K562 (cell line): ENCODE data around the gene BNIP2. TPM values are rescaled to one million over a fixed set of nuclear protein-coding genes. Genes with fewer than 3 reads are reported as not detected.

Experiments
- ATAC-seq: fragments of 200-7000 bp; cut with Tn5 transposase; 3 replicates; pipeline ENCODE4 v1.9.1; 2020; ENCODE audit warnings: moderate library complexity
- BruUV-seq: library from RNA; stranded (reverse); fragments of 400-500 nt; replicated peaks from 2 replicates; lab custom pipeline; 2021; lab: Mats Ljungman, UMichigan
- CTCF ChIA-PET: fragments of 300-600 bp; formaldehyde crosslinking; extraction: SDS; loops from one replicate; lab custom pipeline; 2021; ENCODE audit warnings: low intra/inter-chr PET ratio; lab: Yijun Ruan, JAX
- POLR2A ChIA-PET: fragments of 300-600, 350-650 bp; sonication (Branson Sonifier 250); formaldehyde crosslinking; extraction: SDS; loops from one replicate; lab custom pipeline; 2021; ENCODE audit warnings: antibody characterized with exemption, inconsistent platforms; lab: Yijun Ruan, JAX
- DNase-seq, 4 experiments: peaks; one replicate each; pipeline versions ENCODE4 v3.0.0 to v3.0.0-alpha.2; 2011 to 2018; ENCODE audit warnings: low spot score in 3 of 4, mixed read lengths in 3 of 4; ENCODE audit errors: extremely low read depth in 1 of 4
- FAIRE-seq: peaks from 2 replicates; lab custom pipeline; 2011; peaks lifted over from hg19 to GRCh38; lab: Jason Lieb, UNC
- H2AFZ ChIP-seq: 2 replicates; pipeline ENCODE4 v1.6.0; 2011; ENCODE audit warnings: low read depth, low read length, control low read depth, inconsistent platforms
- H3K27ac ChIP-seq: fragments of 200-600 bp; 3 replicates; pipeline ENCODE4 v1.8.0; 2011; ENCODE audit warnings: low read depth, mild to moderate bottlenecking, control low read depth, inconsistent platforms, low read length, moderate library complexity, mixed read lengths; ENCODE audit errors: extremely low read depth
- H3K27me3 ChIP-seq, 2 experiments: fragments of 300-600 bp in 1 of 2; 2 replicates in 1 of 2; 3 replicates in 1 of 2; pipeline versions ENCODE4 v1.6.0 to v1.8.0; 2011; ENCODE audit warnings: inconsistent platforms in 2 of 2, low read length in 2 of 2, mild to moderate bottlenecking in 1 of 2, mixed read lengths in 1 of 2, moderate library complexity in 1 of 2; ENCODE audit not compliant: control insufficient read depth in 2 of 2, insufficient read depth in 2 of 2
- H3K36me3 ChIP-seq: fragments of 300-600 bp; 3 replicates; pipeline ENCODE4 v1.8.0; 2011; ENCODE audit warnings: mild to moderate bottlenecking, low read length, inconsistent platforms; ENCODE audit not compliant: control insufficient read depth, insufficient read depth
- H3K4me1 ChIP-seq, 2 experiments: fragments of 200-600 bp in 1 of 2; replicated peaks in 1 of 2; 2 replicates in 1 of 2; 3 replicates in 1 of 2; pipeline versions ENCODE4 v1.5.1 to v1.8.0; 2011; ENCODE audit warnings: inconsistent platforms in 2 of 2, low read length in 2 of 2, mild to moderate bottlenecking in 1 of 2, mixed read lengths in 1 of 2, moderate library complexity in 1 of 2; ENCODE audit not compliant: control insufficient read depth in 2 of 2, insufficient read depth in 2 of 2
- H3K4me2 ChIP-seq: 2 replicates; pipeline ENCODE4 v1.6.1; 2011; ENCODE audit warnings: low read length, control low read depth, inconsistent platforms, mixed read lengths; ENCODE audit not compliant: insufficient read depth
- H3K4me3 ChIP-seq: fragments of 200-600 bp; sonication (generic), shearing (Covaris generic); 2 replicates; pipeline ENCODE4 v1.5.1; 2016; ENCODE audit warnings: control low read depth, inconsistent platforms
- H3K79me2 ChIP-seq: fragments of 200-600 bp; 3 replicates; pipeline ENCODE4 v1.8.0; 2011; ENCODE audit warnings: low read length, inconsistent platforms; ENCODE audit not compliant: control insufficient read depth, insufficient read depth
- H3K9ac ChIP-seq, 2 experiments: 2 replicates each; pipeline versions ENCODE4 v1.6.0 to v1.6.1; 2011; ENCODE audit warnings: low read depth in 2 of 2, low read length in 2 of 2, control low read depth in 1 of 2, inconsistent platforms in 1 of 2, mild to moderate bottlenecking in 1 of 2, mixed read lengths in 1 of 2; ENCODE audit not compliant: insufficient read depth in 1 of 2
- H3K9me1 ChIP-seq: one replicate; pipeline ENCODE4 v1.6.0; 2011; ENCODE audit warnings: inconsistent platforms, mild to moderate bottlenecking, low read length, moderate library complexity; ENCODE audit not compliant: control insufficient read depth, insufficient read depth
- H3K9me3 ChIP-seq: replicated peaks from 2 replicates; pipeline ENCODE4 v1.5.1; 2011; ENCODE audit warnings: low read depth, low read length, inconsistent platforms; ENCODE audit not compliant: control insufficient read depth, insufficient read depth
- H4K20me1 ChIP-seq: replicated peaks from 2 replicates; pipeline ENCODE4 v1.6.1; 2011; ENCODE audit warnings: low read length, inconsistent platforms, mixed read lengths; ENCODE audit not compliant: control insufficient read depth, insufficient read depth
- CLOCK ChIP-seq: fragments of 250-450 bp; sonication (Bioruptor Pico); IDR thresholded peaks from 2 replicates; pipeline ENCODE4 v1.4.0; 2020; ENCODE audit warnings: mild to moderate bottlenecking, moderate library complexity, borderline replicate concordance
- ELF1 ChIP-seq: fragments of 200-800 bp; sonication (Bioruptor generic); IDR thresholded peaks from 2 replicates; pipeline ENCODE4 v1.6.1; 2016; ENCODE audit warnings: missing genetic modification characterization, missing compliant biosample characterization
- IRF2 ChIP-seq: sonication (generic); formaldehyde crosslinking; IDR thresholded peaks from 2 replicates; pipeline ENCODE4 v1.8.1; 2022; ENCODE audit warnings: mild to moderate bottlenecking, missing genetic modification reagents
- MAFF ChIP-seq: IDR thresholded peaks from 2 replicates; pipeline ENCODE4 v1.6.1; 2012; ENCODE audit warnings: low read length, improper control_type of control experiment
- NFYB ChIP-seq: IDR thresholded peaks from 2 replicates; pipeline ENCODE4 v1.6.1; 2011; ENCODE audit warnings: mild to moderate bottlenecking, moderate library complexity; ENCODE audit not compliant: insufficient read length; ENCODE audit errors: extremely low read depth
- POLR3G ChIP-seq: IDR thresholded peaks from 2 replicates; pipeline ENCODE4 v1.6.1; 2011; ENCODE audit not compliant: insufficient read length, insufficient replicate concordance; ENCODE audit errors: extremely low read depth
- POU5F1 ChIP-seq: fragments of 150-350 bp; IDR thresholded peaks from 2 replicates; pipeline ENCODE4 v1.6.1; 2014; ENCODE audit warnings: borderline replicate concordance, low read length, low read depth, mild to moderate bottlenecking; ENCODE audit not compliant: partially characterized antibody
- SRSF1 ChIP-seq: fragments of 200-400 bp; formaldehyde crosslinking; IDR thresholded peaks from 2 replicates; pipeline ENCODE4 v1.6.1; 2017; ENCODE audit warnings: mild to moderate bottlenecking, low read depth, low read length, moderate library complexity
- U2AF2 ChIP-seq: fragments of 200-400 bp; formaldehyde crosslinking; optimal IDR thresholded peaks from 2 replicates; pipeline ENCODE3; 2017; ENCODE audit warnings: low read depth, mild to moderate bottlenecking, low read length
- ZNF133 ChIP-seq: fragments of 250-450 bp; sonication (Bioruptor Pico); IDR thresholded peaks from 2 replicates; pipeline ENCODE4 v1.4.0; 2020; ENCODE audit warnings: mild to moderate bottlenecking
- ZNF408 ChIP-seq: fragments of 250-450 bp; sonication (Bioruptor Pico); IDR thresholded peaks from 2 replicates; pipeline ENCODE4 v1.4.0; 2020; ENCODE audit warnings: low read depth, mild to moderate bottlenecking, moderate library complexity
- ZNF444 ChIP-seq: fragments of 250-450 bp; sonication (Bioruptor Pico); IDR thresholded peaks from 2 replicates; pipeline ENCODE4 v1.4.0; 2020; ENCODE audit warnings: mild to moderate bottlenecking, moderate library complexity
- WGBS: fragments of 100-300 bp; shearing (Covaris generic); methylation state at CpG from one replicate; pipeline ENCODE4 v1.1.6; 2016; ENCODE audit warnings: low coverage, mixed read lengths; ENCODE audit not compliant: insufficient coverage; ENCODE audit errors: missing lambda C conversion rate; 5-methylcytosine and 5-hydroxymethylcytosine counted together
- in situ Hi-C: fragments of 300-500 bp; cut with MboI; formaldehyde crosslinking; loops from 4 replicates; pipeline ENCODE4 v1.15.0; 2018; ENCODE audit warnings: inconsistent platforms, mixed read lengths
- intact Hi-C: fragments of 100-400 bp; cut with micrococcal nuclease; formaldehyde crosslinking; loops from 2 replicates; pipeline ENCODE4 v1.14.2; 2022
- polyA plus RNA-seq, 8 experiments: library from polyadenylated mRNA; depleted of rRNA in 4 of 8; stranded (reverse) in 5 of 8; unstranded in 3 of 8; fragments of >200 nt; fragmentation: Nextera tagmentation in 2 of 8; fragmentation: Illumina TruSeq in 1 of 8; extraction: Ambion mirVana in 2 of 8; extraction: Trizol in 1 of 8; gene quantifications; 2 replicates each; pipeline versions ENCODE4 v1.2.1 to v1.2.3, GENCODE V29; 2011 to 2014; ENCODE audit warnings: inconsistent platforms in 1 of 8, missing spikeins in 1 of 8
- total RNA-seq, 7 experiments: library from RNA; depleted of rRNA in 6 of 7; stranded (reverse); fragments of >200 nt in 6 of 7; fragmentation: Illumina TruSeq in 2 of 7; extraction: Trizol in 2 of 7; gene quantifications; 2 replicates each; pipeline versions ENCODE4 v1.2.1 to v1.2.3, GENCODE V29; 2011 to 2021; ENCODE audit warnings: low replicate concordance in 1 of 7
- TF ChIP-seq, protein P1 (sequence below), 2 experiments: fragments of 450-650 bp; IDR thresholded peaks; 2 replicates each; pipeline ENCODE4 v1.6.1; 2016
- TF ChIP-seq, protein P2 (sequence below): fragments of 450-650 bp; IDR thresholded peaks from 2 replicates; pipeline ENCODE4 v1.6.1; 2016
- TF ChIP-seq, protein P3 (sequence below), 2 experiments: fragments of 200-800 bp in 1 of 2; sonication (Bioruptor generic) in 1 of 2; sonication (generic) in 1 of 2; formaldehyde crosslinking in 1 of 2; IDR thresholded peaks in 1 of 2; conservative IDR thresholded peaks in 1 of 2; 2 replicates each; pipeline versions ENCODE4 v1.5.0 to v1.6.1; 2016 to 2020; ENCODE audit warnings: missing compliant biosample characterization in 1 of 2, missing genetic modification characterization in 1 of 2, missing genetic modification reagents in 1 of 2

Gene BNIP2
- total and polyA plus RNA-seq, 9 of the 15 experiments (the other 6 are each of a cell fraction or from before 2014, with no cell fraction given), result 19.6 to 88.0 (median 52.5) TPM

DNA sequence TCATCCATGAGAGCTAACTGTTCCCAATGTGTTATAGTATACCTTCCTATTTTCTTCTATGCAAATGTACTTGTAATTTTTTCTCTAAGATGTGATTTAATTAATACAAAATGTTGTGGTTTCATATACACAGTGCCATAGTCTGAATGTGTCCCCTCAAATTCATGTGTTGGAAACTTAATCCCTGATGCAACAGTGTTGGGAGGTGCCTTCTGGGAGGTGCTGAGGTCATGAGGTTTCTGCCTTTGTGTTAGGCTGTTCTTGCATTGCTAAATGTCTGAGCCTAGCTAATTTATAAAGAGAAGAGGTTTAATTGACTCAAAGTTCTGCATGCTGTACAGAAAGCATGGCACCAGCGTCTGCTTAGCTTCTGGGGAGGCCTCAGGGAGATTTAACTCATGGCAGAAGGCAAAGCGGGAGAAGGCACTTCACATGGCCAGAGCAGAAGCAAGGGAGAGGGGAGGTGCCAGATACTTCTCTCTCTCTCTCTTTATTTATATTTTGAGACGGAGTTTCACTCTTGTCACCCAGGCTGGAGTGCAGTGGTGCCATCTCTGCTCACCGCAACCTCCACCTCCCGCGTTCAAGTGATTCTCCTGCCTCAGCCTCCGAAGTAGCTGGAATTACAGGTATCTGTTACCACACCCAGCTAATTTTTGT, 34.7 kb upstream of the BNIP2 start:
- POLR2A ChIA-PET, result interaction anchor here (0.9 kb wide), 1 partner anchor 618 kb away, joined by 3 read pairs; no protein-coding TSS in a partner anchor
- no peaks in the 10 kb centered on the region for H3K36me3 ChIP-seq
- no peak overlapping the region for H3K4me3 ChIP-seq
- peaks cover 6 to 11% of the 10 kb centered on the region in 2 experiments for H3K27me3 ChIP-seq
- no peak for TF ChIP-seq SRSF1
- no peak for TF ChIP-seq ZNF444 (CRISPR knock-in tag)
- TF ChIP-seq ELF1 (tag), result no peak
- TF ChIP-seq ZNF408, result no peak
- TF ChIP-seq IRF2 (CRISPR knock-in tag), result no peak
- no peak for TF ChIP-seq U2AF2
- TF ChIP-seq, protein P1, sequence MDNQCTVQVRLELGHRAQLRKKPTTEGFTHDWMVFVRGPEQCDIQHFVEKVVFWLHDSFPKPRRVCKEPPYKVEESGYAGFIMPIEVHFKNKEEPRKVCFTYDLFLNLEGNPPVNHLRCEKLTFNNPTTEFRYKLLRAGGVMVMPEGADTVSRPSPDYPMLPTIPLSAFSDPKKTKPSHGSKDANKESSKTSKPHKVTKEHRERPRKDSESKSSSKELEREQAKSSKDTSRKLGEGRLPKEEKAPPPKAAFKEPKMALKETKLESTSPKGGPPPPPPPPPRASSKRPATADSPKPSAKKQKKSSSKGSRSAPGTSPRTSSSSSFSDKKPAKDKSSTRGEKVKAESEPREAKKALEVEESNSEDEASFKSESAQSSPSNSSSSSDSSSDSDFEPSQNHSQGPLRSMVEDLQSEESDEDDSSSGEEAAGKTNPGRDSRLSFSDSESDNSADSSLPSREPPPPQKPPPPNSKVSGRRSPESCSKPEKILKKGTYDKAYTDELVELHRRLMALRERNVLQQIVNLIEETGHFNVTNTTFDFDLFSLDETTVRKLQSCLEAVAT (IDR thresholded peaks at IDR 0.05), result no peak
- no peak for TF ChIP-seq NFYB
- no peak for TF ChIP-seq CLOCK
- TF ChIP-seq, protein P2, sequence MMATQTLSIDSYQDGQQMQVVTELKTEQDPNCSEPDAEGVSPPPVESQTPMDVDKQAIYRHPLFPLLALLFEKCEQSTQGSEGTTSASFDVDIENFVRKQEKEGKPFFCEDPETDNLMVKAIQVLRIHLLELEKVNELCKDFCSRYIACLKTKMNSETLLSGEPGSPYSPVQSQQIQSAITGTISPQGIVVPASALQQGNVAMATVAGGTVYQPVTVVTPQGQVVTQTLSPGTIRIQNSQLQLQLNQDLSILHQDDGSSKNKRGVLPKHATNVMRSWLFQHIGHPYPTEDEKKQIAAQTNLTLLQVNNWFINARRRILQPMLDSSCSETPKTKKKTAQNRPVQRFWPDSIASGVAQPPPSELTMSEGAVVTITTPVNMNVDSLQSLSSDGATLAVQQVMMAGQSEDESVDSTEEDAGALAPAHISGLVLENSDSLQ, result no peak
- TF ChIP-seq, protein P3, sequence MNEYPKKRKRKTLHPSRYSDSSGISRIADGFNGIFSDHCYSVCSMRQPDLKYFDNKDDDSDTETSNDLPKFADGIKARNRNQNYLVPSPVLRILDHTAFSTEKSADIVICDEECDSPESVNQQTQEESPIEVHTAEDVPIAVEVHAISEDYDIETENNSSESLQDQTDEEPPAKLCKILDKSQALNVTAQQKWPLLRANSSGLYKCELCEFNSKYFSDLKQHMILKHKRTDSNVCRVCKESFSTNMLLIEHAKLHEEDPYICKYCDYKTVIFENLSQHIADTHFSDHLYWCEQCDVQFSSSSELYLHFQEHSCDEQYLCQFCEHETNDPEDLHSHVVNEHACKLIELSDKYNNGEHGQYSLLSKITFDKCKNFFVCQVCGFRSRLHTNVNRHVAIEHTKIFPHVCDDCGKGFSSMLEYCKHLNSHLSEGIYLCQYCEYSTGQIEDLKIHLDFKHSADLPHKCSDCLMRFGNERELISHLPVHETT (CRISPR knock-in tag; conservative IDR thresholded peaks at IDR 0.05 in 1 of 2, IDR thresholded peaks at IDR 0.05 in 1 of 2), result no peak
- no peak for TF ChIP-seq POLR3G
- TF ChIP-seq MAFF, result no peak
- TF ChIP-seq POU5F1, result no peak
- TF ChIP-seq ZNF133 (CRISPR knock-in tag), result no peak
- no peaks in the 10 kb centered on the region for H3K4me1 ChIP-seq
- ATAC-seq, result no peak
- H3K79me2 ChIP-seq, result no peaks in the 10 kb centered on the region
- no peak overlapping the region for H3K27ac ChIP-seq
- in situ Hi-C loops, result no loop called here
- H2AFZ ChIP-seq, result no peak overlapping the region
- 0% methylated on average over 6 of the region's 7 CpGs for WGBS
- no peak for FAIRE-seq
- H3K9ac ChIP-seq, result no peak overlapping the region
- no peaks in the 10 kb centered on the region for H3K9me1 ChIP-seq
- H3K4me2 ChIP-seq, result no peak overlapping the region
- BruUV-seq, result no TSS peak
- H3K9me3 ChIP-seq, result no peaks in the 10 kb centered on the region
- CTCF ChIA-PET, result interaction anchor here (1.3 to 3.0 kb wide), 2 partner anchors 601 to 603 kb away, joined by 4 to 18 read pairs; no protein-coding TSS in a partner anchor
- intact Hi-C loops, result loop anchor here (2.0 to 10.0 kb wide), 2 partner anchors 461 to 603 kb away; no protein-coding TSS in a partner anchor
- DNase-seq, result no peak
- H4K20me1 ChIP-seq, result 0 out of 2 replicates have a peak, but pooled peaks cover 4% of the 10 kb centered on the region
